A673 (cell line): Measurements from ENCODE around the gene EZH1.

ENCODE experiments used
- EZH2 ChIP-seq: fragments of 200-600 bp; sonication (generic); IDR thresholded peaks from 2 replicates; pipeline ENCODE4 v1.6.1; 2017; ENCODE audit warnings: borderline replicate concordance, low read depth, mild to moderate bottlenecking, mixed read lengths, antibody characterized with exemption, low read length; ENCODE audit not compliant: poor library complexity, severe bottlenecking
- TF ChIP-seq, protein P1 (sequence below): fragments of 300-800, 200-600 bp; sonication (generic); conservative IDR thresholded peaks from 2 replicates; pipeline ENCODE4 v1.5.1; 2017; ENCODE audit warnings: low read depth, mild to moderate bottlenecking, antibody characterized with exemption, low read length, moderate library complexity, mixed read lengths

DNA sequence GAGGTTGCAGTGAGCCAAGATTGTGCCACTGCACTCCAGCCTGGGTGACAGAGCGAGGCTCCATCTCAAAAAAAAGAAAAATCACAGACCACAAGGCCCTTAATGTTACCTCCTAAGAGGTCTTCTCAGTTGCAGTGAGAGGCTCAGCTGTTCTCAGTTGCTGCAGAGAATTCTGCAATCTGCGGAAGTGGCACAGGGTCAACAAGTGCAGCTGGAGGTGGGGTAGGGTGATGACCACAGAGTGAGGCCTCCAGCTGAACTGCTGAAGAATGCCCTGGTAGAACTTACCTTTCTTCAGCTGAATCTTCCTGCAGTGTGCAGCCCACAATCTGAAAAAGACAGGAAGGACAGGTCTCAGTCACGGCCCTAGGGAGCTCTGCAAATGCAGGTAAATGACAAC lies 36.3 kb downstream of the EZH1 start:
- TF ChIP-seq EZH2 = no peak
- TF ChIP-seq, protein P1, sequence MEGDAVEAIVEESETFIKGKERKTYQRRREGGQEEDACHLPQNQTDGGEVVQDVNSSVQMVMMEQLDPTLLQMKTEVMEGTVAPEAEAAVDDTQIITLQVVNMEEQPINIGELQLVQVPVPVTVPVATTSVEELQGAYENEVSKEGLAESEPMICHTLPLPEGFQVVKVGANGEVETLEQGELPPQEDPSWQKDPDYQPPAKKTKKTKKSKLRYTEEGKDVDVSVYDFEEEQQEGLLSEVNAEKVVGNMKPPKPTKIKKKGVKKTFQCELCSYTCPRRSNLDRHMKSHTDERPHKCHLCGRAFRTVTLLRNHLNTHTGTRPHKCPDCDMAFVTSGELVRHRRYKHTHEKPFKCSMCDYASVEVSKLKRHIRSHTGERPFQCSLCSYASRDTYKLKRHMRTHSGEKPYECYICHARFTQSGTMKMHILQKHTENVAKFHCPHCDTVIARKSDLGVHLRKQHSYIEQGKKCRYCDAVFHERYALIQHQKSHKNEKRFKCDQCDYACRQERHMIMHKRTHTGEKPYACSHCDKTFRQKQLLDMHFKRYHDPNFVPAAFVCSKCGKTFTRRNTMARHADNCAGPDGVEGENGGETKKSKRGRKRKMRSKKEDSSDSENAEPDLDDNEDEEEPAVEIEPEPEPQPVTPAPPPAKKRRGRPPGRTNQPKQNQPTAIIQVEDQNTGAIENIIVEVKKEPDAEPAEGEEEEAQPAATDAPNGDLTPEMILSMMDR = no peak
